GM19324 (cell line): ENCODE results near the gene CPA1.

Experiments
- ATAC-seq: cut with Tn5 transposase; IDR thresholded peaks from one replicate; pipeline ENCODE4 v1.9.1; 2021; ENCODE audit warnings: mild to moderate bottlenecking, moderate library complexity; ENCODE audit not compliant: unreplicated experiment, low FRiP score

Gene CPA1

DNA sequence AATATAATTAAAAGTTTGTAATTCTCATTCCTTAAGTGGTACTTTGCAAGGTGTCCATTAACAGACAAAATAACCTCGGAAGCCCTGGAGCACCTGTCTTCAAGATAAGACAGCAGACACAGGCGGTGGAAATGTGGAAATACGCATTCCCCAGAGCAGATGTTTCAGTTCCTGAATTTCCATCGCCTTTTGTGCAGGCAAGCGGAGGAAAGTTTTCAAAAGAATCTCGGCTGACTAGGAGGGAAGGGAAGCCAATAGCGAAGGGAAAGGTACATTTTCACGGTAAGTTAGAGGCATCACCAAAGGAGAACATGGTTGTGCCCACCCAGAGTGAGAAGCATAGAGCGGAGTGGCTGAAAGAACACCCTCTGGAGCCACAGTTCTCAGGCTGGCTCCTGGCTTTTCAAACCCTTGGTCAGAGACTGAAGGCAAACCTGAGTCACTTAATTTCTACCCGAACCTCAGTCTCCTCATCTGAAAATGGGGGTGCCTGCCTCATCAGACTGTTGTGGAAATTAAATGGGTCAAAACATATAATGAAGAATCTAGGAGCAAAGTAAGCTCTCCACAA lies 13.6 kb downstream of the CPA1 start:
- ATAC-seq, result no peak

DNA sequence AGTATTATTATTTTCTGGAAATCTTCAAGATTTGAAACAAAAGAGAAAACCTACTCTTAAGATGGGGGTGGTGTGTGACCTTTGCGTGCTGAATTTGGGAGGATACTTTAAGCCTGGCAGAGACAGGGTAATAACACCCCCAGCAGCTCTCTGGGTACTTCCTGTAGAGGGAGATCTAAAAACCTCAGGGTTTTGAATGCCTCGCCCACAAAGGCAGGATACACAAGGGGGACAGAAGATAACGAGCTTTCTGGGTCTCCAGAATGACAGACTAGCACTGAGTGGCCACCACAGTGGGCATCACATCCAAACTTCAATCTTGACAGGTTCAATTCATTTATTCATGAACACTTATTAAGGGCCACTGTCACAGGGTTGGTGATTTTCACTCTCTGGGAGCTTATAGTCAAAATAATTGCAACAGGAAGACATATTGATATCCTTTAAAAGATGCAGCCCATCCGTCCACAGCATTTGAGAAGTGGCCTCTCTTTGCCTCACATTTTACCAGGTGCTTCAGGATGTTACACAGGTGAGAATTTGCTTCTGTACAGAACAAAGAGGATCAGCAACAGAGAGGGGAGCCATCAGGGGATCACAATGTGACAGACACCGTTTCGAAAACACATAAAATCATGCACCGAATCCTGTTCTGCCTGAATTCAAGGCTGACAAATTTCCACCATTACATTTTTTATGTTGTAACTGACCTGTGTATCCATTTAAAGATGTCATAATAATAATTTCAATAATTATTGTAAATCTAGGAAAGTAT lies 14.3 kb downstream of the CPA1 start:
- no peak for ATAC-seq

DNA sequence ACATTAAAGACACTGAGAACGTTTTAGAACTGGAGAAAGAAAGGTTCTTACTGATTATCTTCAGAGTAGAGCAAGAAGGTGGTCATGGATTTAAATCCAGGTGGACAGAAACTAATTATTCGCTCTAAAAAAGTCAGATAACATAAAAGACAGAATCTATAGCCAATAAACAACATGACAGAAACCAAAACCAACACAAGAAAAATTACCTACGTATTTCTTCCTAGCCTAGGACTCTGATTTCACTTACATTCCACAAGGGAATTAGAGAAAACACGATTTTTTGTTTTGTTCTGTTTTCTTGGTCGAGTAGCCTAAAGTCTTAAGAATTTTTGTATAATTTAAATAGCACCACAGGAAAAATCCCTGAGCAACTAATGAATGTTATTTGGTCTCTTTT lies 15.1 kb downstream of the CPA1 start:
- no peak for ATAC-seq

DNA sequence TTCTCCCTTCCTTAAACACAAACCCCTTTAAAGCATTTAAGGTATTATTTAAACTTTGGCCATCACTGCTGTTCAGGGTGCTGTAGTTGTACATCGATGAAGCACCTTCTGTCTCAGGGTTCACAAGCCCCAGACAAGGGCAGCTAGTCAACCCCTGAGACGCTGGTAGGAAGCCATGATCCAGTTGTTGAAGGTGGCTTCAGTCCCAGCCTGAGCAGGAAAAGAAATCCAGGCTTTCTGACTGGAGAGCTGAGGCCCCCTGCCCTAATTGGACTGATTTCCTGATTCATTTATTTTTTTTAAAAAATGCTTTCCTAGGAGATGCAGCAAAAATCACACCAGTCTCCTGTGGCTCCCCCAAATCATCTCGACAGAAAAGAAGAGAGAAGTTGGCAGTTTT lies 15.8 kb downstream of the CPA1 start:
- no peak for ATAC-seq

DNA sequence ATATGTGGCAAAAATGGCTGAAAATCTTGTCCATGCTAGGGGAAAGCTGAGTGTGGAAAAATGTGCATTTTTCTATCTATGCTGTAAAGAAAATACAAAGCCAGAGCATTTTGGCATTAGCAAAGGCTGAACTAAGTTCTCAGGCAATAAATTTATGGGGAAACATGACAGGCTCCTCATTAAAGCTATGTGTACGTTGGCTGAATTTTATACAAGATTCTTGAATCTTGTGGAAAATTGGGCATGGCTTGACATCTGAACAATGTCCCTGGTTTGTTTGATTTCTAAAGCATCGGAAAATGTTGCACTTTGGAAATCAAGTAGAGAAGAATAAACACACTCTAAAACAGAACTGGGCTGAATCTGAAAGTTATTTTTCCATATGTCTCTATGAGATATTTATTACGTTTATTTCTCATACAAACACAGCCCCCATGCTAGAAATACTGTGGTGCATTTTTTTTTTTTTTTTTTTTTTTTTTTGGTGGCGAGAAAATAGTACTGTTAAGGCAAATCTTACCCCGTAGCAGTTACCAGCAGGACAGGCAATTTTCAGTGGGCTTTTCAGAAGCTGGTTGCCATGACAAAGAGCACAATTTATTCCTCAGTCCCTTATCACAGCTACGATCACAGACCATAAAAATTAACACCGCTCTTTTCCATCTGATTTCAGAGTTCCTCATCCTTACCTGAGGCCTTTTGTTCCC lies 16.9 kb downstream of the CPA1 start:
- no peak for ATAC-seq

DNA sequence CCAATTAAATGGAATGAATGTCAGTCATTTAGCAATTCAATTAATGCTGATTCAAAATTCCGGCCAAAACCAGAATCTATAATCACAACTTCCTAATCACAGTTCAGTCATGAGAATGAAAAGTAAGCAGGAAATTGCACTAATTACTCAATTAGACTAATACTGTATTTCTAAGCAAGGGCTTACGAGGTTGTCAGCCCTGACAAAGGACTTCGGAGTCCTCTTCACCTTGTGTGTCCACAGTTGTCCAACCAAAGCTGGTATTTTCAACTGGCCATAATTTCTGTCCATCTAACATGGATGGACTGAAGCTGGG lies 17.4 kb downstream of the CPA1 start:
- no peak for ATAC-seq

DNA sequence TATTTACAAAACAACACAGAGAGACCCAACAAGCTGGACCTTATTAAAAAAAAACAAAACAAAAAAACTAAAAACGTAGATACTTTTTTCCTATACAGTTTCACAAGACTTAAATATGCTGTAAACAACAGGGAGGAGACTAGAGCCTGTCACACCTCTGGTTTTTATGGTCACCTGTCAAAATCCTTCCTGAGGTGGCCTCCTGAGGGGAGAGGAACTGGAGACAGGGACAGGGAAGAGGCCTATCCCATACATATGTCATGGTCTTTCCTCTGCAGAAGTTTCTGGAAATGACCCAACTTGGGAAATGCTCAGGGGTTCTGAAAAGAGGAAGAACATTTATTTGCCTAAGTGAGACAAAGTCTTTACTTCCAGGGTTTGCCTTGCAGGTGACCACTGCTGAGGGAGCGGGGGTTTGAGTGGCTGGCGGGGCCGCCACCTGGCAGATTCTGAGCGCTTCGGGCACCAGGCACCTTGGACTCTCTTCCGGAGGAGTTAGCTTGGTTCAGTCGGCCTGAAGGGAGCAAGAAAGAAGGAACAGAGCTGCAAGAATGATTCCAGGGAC lies 18.3 kb downstream of the CPA1 start:
- no peak for ATAC-seq

DNA sequence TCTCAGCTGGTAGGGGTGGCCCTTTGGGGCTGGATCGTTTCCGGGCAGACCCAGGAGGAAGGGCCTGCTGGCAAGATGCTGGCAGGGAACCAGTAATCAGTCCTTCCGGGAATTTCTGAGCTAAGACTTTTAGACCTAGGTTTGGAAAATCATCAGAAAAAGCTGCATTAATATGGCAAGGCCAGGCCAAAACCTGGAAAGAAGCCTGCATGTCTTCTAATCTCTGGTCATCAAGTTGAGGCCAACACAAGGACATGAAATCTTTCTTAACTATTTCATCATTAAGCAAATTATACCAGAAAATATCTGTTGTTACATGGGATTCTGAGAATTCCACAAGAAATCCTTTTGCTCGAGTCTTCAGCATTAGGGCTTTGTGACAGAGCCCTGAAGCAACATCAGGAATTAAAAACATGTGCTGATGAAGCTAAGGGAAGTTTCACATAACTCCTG lies 19.9 kb downstream of the CPA1 start:
- ATAC-seq, result no peak

DNA sequence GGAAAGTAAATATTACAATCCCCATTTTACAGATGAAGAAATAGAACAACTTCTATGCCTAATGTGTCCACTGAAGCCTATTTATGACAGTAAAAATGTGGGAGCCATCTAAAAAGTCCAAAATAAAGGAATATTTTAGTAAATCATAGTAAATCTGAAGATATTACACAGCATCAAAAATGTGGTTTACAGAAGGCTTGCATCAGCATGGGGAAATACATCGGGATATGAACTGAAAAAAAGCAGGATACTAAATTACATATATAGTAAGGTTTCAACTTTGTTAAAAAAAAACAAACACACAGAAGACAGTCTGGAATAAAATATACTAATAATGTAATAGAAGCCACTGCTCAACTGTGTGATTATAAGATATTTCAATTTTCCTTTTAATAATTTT lies 20.8 kb downstream of the CPA1 start:
- ATAC-seq, result no peak

DNA sequence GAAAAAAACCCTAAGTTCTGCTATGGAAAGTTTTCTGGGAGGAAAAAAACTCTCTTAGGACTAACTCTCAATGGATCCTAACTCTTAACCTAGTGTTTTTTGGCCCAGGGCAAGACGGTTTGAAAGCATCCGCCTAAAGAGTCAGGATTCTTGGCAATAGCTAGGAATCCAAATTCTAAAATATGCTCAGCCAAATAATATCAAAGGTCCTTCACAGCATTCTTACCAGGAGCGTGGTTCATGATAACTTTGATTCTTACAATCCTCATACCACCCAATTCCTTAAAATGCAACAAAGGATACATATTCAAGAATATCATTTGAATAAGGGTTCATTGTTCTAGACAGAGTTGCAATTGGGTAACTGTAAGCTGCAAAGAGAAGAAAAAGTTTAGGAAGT lies 21.3 kb downstream of the CPA1 start:
- no peak for ATAC-seq

DNA sequence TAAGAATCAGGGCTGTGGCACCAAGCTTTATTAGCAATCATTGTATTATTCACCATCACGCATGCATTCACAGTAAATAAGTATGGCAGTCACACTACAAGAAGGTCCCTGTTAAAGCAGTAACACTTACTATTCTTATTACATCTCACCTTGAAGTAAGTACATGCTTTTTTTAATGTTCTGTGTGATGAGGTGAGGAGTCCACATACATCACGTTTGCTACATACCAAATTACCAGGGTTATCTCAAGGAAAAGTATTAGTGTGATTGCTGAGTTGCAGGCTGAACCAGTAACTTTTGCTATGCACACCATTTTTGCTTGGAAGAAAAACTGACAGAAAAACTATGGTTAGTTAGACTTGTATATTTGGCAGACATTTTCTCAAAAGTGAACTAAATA lies 24.7 kb downstream of the CPA1 start:
- ATAC-seq, result no peak

DNA sequence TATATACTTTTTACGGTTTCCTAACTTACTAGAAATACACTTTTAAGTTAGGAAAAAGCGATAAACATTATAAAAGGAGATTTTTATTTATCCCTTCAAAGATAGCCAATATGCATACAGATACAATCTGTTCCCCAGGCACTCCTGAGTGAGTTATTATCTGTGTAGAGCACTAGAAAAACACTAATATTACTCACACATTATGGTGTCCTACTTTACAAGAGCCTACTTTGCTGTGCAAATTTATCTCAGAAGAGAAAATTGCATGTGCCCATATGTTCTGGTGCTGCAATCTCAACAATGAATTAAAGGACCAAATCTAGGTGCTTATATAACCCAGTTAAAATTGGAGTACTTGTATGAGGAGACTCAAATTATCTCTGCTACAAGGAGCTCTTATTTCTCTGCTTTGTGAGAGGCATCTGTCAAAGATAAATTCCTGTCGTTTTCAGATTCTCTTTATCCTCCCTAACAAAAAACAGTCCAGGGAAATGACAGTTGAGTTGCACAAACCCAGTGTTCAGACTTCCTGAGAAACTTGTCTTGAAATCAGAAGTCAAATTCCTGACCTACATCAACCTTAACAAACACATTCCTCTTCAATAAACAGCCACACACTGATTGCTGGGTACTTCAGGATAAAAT lies 28.9 kb downstream of the CPA1 start:
- no peak for ATAC-seq

DNA sequence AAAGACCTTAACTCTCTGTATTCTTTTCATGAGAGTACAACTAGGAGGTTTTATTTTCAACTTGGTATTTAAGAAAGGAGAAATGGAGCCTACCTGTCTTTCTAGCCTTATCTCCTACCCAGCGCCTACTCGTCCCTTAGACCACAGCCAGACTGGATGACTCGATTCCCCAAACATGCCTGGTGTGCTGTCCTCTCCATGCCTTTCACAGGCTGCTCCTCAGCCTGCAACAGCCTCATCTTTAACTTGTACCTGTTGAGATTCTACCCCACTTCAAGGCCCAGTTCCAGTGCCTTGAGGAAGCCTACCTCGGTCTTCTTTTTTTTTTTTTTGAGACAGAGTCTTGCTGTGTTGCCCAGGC lies 29.4 kb downstream of the CPA1 start:
- no peak for ATAC-seq

DNA sequence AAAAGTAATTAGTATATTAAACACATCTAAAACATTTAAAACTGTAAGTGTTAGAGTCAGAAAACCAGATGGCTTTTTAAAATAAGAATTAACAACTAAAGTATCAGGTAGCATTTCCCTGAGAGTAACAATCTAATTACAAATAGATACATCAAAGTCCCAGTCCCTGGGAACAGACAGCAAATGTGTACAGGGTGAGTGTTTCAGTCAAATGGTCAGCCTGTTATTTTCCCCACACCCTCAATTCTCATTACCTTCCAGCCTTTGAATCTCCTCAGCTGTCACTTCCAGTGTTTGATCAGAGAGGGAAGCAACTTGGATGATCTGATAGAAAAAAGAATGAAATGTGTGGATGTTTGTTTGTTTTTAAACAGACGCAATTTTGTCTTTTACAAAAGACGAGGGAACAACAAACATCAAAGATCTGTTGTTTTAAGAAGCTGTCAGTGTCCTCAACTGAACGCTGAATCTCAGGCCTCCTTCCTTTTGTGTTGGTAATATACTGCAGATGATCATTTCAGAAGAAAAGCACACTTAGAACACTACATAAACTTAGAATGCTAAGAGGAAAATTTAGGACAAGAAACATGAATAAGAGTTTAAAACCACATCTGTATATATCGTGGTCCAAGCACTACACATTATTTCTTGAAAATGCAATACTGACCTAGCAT lies 30.7 kb downstream of the CPA1 start:
- no peak for ATAC-seq

DNA sequence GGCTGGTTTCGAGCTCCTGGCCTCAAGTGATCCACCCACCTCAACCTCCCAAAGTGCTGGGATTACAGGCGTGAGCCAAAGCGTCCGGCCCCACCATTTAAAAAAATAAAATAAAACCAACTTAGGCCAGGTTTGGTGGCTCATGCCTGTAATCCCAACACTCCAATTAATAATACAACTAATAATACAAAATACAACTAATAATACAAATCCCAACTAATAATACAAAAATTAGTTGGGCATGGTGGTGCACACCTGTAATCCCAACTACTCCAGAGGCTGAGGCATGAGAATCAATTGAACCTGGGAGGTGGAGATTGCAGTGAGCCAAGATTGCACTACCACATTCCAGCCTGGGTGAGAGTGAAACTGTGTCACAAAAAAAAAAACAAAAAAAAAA lies 32.9 kb downstream of the CPA1 start:
- no peak for ATAC-seq

DNA sequence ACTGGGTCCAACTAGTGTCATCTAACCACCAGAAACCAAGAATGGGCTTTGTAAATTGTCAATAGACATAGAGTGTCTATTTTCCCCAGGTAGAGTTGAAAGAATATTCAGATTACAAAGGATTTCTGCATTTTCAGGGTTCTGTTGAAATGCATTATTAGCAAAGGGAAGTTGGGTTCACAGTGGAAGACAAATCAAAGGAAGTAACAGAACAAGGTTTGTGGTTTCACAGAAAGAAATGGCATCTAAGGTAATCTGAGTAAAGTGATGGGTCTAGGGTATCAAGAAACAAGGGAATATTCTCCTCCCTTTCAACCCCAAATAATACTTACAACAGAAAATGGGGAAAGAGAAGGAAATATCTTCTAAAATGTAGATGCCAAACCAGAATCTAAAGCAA lies 34.7 kb downstream of the CPA1 start:
- no peak for ATAC-seq

DNA sequence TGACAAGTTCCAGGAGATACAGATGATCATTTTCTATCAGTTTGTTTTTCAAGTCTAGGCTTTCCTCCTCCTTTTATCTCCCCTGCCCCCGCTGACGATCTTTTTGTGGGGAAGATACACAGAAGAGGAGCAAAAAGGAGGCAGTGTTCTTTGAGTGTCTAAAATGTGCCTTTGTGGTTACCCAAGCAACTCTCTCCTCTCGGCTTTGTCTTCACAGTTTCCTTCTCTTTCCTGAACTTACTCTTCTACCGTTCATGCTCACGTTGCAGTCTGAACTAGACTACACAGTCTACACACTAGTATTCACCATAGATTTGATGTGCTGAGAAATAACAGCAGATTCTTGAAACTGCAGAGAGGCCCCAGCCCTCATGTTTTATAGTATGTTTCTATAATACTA lies 36.9 kb downstream of the CPA1 start:
- no peak for ATAC-seq

DNA sequence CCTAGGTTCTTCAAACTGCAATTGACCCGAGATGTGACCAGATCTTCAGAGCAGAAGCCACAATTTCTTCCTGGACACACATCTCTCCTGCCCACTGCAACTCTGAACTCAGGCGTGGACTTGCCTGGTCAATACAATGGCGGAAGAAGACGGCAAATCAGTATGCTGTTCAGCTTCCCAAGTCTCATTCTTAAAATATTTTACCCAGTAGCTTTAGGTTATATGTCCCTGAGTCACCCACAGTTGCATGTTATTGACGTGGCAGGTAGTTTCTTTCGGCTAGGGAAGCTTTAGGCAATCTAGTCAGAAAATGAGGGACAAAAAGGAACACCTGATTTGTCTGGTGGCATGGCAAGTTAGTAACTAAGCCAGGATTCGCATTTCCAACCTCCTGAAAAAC lies 38.0 kb downstream of the CPA1 start:
- ATAC-seq, result no peak

DNA sequence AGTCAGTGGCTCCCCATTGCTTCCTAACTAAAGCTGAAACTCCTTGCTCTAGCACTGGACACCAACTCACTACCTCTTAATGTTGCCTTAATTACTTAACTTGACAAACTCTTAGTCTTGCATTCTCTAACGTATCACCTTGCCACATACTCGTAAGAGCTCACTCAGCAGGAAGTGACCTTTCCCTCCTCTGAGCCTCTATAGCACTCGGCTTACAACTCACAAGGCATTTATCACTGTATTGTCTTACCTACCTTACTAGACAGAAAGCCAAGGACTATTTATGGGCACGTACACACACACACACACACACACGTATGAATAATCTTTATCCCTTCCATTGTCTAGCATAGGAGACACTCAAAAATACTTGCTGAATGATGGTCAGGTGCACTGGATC lies 39.4 kb downstream of the CPA1 start:
- no peak for ATAC-seq

DNA sequence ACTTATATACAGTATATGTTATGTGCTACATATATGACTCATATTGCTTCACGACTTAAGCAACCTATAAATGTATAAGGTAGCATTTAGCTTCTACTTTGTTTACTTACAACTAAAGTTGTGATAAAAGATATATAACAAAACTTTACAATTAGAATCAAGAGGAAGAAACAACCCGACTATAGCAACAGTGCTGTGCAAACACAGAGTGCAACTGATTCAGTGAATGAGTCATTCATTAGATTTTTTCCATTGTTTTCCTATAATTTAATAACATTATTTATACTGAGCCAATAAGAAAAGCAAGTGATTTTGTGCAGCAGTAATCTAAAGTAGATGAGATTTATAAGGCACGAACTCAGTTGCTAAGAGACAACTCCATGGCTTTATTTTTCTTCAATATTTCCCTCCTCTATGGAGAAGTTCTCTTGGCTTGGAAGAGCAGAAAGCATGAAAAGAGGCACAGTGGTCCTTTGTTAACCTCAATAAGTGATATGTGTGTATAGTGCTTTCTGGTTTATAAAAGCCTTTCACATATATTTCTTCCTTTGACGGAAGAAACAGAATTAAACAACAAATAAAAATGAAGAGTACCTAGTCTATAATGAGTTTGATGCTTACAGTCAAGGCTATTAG lies 40.8 kb downstream of the CPA1 start:
- no peak for ATAC-seq
